Stimulated activated CD4-positive, alpha-beta T cell treated with anti-CD3 and anti-CD28 coated beads, Interleukin-15, amount 100 ng/mL, for 1 hour (primary cell): ENCODE data around the gene ZNRF1.

Experiments used
- DNase-seq, 2 donors: peaks; one replicate each; pipeline ENCODE4 v3.0.0-alpha.2; 2020; ENCODE audit warnings: low read depth in 1 of 2, low spot score in 1 of 2

ZNRF1 gene

DNA sequence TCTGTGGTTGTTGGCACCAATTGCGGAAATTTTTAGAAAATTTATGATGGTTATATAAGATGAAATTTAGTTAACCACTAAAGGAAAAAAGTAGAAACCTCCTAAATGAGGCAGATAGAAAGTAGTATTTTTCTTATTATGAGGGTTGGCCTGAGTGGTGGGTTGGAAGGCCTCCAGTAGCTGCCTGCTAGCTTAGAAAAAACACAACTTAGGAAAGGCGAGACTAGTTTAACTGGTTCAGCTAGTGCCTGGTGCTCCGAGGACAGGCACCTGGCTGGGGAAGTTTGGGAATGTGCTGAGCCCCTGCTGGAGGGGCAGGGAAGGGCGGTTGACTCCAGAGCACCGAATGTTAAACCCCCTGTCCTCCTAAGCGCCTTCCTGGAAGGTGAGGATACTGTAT, 97.8 kb downstream of the ZNRF1 start:
- DNase-seq = no peak

DNA sequence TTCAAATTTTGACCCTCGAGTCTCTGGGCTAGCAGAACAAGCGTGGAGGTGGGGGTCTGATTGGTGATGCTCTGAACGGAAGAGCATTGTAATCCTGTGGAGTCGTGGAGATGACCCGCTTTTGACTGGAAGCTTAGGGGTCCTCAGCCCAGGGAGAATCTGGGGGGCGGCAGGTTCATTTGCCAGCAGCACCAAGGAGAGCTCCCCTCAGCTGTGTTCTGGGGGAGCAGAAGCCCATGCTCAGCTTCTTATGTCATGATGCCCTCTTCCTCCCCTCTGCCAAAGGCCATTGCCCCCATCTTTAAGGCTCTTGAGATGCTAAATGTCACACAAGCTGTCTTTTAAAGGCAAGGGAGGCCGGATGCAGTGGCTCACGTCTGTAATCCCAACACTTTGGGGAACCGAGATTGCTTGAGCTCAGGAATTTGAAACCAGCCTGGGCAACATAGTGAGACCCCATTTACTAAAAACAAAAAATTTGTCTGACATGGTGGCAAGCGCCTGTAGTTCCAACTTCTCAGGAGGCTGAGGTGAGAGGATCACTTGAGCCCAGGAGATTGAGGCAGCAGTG, 98.5 kb downstream of the ZNRF1 start:
- DNase-seq = no peak

DNA sequence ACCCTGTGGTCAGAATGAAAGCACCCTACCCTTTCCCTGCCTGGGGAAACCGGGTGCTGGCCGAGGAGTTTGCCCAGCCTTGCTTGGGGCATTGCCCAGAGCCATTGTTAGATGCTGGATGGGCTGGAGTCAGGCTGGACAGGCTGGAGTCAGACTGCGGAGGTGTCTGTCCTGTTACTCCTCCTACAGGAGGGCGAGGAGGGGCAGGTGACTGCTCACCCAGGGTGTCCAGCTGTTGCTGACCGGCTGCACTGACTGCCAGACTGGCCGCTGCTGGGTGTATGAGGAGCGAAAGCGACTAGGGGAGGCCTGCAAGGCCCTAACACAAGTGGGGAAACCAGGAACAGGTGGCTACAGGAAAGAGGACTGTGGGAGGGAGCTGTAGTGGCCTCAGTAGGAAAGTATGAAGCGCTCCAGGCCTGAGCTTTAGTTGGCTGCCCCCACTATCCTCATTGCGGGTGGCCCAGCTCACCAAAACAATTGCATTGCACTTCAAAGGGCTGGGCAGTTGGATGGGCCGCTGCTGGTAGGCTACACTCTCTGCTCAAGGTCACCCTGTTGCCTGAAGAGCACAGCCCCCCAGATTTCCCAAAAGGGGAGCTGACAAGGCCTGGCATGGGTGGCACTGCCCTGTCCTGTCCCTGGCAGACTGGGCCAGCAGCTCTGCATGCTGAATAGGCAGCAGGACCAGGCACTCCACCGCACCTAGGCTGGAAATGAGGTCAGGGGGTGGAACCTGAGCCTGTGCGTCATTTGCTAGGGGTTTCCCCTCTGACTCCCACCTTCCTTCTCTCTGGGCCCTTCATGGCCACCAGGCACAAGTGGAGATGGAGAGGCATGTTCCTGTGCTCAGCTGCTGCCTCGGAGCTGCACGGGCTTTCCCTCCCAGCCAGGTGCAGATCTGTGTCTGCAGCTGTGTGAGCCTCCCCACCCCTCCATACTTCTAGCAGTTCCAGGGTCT, 99.4 kb downstream of the ZNRF1 start:
- peak in 1 of 2 donors; percentile 53 for DNase-seq

DNA sequence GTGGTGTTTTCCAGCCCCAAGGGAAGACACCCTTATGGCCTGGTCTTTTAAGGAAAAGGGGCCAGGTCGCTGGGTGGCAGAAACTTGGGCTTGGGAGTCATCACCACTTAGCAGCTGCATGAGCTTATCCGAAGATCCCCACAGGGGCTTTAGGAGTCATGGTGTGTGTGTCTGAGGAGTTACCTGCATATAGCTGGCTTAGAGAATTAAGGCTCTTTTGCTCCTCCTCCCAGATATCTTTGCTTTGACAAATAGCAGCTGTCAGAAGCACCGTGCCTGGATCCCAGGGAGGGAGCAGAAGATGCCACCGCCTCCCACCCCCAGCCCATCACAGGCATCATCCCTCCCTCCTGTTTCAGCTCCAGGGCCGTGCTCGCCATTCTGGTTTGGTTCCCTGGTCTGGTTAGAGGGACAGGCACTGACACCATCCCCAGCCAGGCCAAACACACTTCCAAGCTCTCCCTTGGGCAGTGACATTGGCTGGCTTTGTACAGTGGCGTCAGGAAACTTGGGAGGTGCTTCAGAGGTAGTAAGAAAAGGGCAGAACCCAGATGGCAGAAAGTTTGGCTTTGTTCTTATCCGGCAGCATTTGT, 100.3 kb downstream of the ZNRF1 start:
- no peak for DNase-seq

DNA sequence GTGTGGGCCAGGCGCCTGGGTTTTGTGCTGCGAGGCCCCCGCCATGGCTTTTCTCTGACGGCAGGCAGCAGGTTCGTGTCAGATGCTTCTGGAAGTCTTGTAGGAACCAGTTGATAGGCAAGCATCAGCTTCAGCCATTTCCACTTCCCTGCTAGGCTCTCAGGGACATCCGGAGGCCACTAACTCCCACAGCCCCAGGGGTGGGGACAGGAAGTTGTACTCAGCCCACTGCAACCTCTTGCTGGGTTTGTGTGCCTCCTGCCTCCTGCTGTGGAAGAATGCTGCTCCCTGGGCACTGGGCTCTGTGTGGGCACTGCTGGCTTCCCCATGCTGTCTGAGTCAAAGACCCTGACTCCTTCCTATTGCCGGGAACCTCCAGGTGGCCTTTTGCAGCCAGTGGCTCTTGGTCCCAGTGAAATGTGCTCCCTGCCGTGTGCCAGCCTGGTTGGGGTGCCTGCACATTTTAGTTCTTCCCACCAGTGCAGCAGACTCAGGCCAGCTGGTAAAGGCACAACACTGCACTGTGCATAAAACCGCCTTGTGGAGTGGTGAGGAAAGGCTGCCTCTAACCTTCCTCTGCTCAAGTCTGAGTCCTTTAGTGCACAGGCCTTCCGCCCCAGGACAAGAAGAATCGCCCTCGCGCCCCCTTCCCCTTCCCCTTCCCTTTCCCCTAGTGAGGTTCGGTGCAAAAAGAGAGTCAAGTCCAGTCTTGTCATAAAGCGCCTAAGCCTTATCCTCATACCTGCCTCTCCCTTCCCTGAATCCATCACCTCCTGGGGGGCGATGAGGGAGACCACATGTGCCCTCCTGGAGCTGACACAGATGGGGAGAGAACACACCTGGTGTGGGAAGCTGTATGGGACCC, 101.1 kb downstream of the ZNRF1 start:
- DNase-seq = no peak

DNA sequence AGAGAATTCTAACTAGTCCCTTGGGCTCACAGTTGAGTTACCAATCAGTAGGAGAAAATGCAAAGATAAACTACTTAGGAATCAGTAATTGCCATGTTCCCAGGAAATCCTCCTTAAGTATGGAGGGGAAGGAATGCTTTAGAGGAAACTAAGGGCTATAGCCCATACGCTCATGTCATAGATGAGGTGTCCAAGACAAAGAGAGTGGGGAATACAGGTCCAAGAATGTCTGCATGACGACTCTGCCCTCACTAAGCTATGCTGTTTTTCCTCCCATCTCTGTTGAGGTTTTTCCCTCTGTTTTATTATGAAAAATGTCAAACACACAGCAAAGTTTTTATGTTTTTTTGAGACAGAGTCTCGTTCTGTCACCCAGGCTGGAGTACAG, 101.8 kb downstream of the ZNRF1 start:
- DNase-seq = no peak

DNA sequence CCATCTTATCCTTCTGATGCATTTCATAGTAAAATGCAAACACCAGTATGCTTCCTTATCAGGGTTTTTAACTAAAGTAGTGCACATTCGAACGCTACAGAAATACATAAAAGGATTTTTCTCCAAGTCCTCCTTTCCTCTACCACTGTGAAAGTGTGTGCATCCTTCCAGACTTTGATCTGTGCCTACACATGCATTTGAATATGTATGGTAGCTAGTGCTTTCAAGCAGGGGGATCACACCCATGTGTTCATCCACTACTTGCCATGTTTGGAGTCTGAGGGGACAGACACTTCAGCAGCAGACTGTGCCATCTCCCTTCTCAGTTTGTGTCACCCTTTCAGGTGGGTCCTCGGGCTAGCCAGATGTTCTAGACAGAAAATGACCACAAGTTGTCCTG, 102.8 kb downstream of the ZNRF1 start:
- DNase-seq = no peak

DNA sequence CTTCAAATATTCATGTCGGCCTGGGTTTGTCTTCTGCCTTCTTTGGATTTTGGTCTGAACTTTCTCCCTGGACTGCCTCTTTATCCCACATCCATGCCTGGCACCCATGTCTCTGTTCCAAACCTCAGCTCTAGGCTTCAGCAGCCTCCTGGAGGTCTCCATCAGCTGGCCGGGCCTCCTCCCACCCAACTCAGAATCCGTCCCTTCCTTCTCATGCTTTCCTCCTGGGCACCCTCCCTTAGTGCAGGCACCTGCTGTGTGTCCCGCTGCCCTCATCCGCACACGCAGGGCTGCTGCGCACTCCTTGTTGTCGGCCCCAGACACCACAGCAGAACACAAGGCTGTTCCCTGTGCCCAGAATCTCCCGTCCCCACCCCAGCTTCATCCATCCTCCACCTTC, 103.8 kb downstream of the ZNRF1 start:
- no peak for DNase-seq

DNA sequence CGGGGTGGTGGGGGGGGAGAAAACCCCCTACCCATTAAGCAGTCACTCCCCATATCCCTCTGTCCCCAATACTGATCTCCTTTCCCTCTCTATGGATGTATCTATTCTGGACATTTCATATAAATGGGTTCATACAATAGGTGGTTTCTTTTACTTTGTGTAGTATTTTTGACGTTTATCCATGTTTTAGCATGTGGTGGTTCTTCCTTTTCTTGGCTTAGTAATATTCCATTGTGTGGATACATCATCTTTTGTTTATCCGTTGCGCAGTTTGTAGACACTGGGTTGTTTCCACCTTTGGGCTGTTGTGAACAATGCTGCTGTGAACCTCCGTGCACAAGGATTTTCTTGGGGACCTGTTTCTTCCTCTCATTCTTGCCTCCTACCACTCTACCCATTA, 105.2 kb downstream of the ZNRF1 start:
- DNase-seq = no peak

DNA sequence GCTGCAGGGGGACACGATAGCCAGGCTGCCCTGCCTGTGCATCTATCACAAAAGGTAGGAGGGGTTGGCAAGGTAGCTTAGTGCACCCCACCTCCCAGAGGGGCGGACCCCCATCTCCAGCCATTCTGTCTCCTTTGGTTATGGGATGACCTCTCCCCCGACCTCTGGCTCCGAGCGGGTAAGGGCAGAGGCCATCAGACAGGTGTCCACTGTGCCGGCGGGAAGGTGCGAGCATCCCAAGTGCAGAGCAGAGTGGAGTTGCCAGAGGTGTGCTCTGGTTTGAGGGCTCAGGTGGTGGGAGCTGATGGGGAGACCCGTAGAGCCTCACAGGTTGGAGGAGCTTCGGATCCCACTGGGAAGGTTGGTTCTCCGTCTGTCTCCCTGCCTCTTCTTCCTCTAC, 106.0 kb downstream of the ZNRF1 start:
- DNase-seq = no peak

DNA sequence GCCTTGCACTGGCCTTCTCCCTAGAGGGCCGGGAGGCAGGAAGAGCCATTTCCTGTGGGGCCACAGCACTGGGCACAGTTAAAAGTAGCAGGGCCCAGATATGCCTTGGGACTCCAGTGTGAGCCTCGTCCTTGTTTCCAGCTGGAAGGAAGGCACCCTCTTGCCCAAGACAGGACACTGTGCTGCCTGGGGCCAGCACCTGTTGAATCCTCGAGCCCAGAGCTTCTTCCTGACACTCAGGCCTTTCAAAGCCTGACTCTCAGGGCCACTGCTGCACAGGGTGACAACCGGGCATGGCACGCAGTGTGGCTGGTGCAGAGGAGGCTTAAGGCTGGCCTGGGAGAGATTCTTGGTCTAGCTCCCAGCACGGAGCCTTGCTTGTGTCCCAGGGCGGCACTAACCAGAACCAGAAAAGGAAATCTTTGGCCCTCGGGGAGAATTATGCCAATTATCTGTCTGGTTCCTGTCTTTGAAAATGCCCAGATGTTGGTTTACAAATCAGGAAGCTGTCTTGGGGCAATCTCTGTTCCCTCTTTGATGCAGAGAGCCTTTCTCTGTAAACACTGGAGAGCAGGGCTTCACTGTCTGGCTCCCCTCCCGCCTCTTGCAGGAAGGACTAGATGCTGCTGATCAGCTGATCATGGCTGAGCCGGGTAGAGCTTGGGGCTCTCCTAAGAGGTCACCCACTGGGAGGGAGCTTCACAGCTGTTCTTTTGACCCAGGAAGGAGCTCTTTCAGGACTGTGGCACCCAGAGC, 106.7 kb downstream of the ZNRF1 start:
- no peak for DNase-seq

DNA sequence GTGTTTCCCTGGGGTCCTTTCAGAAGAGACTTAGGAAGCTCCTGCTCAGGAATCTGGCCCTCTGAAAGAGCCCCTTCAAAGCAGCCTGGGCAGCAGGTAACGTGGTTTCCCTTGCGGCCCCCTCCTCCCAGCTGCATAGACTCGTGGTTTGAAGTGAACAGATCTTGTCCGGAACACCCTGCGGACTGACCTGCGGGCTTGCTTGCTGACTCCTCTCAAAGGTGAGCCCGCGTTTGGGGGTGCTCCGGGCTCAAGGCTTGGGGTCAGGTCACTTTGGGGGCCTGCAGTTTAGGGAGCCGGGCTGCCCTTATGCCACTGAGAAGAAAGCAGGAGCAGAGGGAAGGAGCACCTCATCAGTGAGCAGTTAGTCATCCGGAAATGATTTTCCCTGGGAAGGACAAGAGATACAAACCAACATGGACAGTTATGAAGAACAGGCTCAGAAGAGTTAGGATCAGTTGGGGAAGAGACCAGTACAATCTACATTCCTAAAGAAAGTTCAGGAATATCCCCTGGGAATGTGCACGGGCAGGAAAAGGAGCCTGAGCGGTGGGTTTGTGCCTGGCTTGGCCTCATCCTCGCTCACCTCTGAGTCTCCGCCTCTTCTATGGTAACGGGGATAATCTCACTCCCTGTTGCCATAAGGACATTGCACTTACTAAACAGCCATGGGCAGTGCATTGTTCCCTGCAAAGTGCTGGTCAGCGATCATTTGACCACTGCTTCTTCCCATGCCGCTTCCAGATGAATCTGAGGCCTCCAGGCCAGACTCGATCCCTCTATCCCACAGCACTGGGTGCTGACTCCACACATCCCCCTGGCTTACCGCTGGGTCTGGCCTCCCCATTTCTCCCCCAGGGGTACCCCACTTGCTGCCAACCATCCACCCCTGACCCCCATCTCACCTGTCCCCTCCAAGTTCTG, 107.8 kb downstream of the ZNRF1 start:
- DNase-seq = no peak

DNA sequence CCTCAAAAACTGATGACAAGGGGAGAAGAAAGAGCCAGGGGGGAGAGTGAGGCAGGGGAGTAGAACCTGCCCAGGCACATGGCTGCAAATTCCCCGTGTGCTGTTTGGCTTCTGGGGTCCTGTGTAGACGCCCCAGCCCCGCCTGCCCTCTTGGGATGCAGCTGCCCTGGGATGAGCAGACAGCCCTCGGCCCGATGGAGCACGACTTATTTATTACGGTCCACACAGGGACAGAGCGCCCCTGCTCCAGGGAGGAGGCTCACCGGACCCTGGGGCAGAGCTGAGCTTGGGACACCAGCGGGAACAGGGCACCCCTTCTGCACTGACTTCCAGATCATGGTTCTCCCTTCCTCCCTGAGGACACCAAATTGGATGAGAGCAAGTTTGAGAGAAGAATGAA, 108.7 kb downstream of the ZNRF1 start:
- no peak for DNase-seq

DNA sequence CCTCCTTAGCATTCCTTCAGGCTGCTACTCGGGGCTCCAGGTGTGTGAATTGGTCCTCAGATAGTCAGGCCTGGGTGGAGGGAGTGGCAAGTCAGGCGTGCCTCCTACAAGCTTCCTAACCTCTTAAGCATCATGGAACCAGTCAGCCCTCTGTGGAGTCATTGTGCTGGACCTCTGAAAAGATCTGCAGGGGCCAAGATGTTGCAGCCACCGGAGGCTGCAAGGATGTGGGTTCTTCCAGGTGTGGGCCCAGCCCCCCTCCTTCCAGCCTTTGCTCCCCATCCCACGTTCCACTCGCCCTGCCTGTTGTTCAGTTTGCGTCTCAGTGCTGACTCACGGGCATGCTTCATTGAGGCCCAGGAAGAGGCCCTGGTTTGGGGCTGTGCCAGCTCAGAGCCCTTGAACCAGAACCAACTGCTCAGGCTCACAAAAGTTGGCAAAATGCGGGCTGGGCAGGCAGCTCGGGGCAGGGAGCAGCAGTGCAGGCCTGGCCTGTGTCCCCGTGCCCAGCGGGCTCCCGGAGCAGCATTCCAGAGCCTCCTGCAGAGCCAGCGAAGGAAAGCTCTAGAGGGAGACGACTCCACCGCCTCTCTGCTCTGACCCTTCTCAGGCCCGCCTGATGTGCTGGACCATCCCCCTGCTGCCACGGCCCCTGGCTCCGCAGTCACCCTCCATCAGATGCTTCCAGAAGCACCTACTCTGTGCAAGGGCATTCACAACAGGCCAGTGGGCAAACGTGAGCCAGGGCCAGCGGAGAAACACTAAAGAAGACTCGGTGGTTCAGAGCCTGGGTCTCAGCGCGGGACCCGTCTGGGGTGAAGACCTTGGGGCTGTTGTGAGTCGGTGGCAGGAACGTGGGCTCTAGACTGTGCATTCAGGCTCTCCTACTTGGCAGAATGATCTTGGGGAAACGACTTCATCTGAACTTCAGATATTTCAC, 110.2 kb downstream of the ZNRF1 start:
- DNase-seq = peak; percentile 45 to 66

DNA sequence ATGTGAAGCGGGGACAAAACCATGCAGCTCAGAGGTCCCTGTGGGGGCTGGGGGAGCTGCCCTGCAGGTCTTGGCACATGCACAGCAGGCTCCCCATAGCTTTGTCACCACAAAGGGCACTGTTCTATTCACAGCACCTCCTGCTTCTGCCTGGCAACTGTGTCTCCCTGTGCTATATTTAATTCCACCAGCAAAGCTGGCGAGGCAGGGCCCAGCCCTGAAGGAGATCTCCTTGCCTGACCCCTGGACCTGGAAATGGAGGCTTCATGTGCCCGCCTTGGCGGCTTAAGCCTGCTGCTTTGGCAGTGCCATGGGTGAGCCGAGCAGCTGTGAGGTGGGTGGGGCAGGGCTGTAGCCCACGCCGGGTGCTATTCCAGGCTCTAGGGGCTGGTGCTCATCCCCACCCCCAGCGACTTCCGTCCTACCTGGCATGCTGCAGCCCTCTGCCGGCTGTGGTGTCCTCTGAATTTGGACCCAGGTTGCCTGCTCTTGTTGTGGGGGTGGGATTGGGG, 111.0 kb downstream of the ZNRF1 start:
- DNase-seq = no peak

DNA sequence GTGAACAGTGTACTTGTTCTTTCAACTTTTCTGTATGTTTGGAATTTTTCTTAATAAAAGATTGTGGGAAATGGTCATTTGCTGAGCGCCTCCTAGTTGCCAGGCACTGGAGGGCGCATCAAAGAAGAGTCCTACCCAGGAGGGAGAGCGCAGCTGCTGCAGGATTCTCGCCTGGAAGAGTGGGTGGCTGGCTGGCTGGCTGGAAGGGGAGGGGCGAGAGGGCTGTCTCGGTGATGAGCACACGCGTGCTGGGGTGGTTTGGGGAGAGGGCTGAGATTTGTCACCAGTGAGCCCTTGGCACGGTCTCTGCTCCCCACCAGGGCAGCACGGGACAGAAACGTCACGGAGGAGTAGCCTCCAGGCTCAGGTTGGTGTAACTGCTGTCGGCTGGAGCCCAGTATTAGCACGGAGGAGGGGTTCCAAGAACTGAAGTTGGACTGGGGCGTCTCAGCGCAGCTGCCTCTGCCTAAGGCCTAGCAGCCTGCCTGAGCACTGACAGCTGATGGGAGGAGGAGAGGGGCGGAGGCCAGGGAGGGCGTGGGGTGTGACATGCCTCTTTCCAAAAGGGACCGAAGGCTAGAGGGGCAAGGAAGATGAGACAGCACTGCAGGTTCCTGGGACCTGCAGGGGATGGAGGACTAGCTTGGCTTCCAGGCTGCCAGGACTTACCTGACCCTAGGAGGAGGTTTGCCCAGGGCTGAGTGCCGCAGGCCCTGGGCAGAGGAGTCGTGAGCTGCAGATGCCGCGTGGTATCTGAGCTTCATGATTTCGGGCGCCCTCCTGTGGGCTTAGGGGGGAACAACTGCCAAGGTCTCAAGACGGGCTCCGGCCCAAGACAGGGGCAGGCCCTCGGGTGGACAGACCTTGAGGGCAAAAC, 112.1 kb downstream of the ZNRF1 start:
- peak; percentile 61 to 66 for DNase-seq

DNA sequence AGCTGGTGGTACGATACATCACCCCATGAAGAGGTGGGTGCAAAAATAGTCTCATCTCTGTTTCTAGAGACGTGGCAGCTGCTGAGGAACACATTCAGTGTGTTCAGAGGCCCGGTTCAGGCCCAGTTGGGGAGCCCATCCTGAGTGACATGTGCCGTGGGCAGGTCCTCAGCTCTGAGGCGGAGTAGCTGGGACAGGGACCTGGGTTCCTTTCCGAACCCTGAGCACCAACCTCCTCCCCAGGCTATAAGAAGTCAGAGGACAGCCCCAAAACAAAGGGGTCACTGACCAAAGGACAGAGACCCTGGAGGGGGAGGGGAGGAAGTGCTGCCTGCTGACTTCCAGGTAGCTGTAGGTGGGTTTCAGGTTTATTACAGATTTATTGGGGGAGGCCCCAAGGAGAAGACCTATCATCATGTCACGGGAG, 112.7 kb downstream of the ZNRF1 start:
- no peak for DNase-seq
